Astrocyte of the spinal cord (primary cell): ENCODE data around the gene MICAL1.
"Not testable (repeated sequence)": the region's sequence is repeated elsewhere in the genome, so short reads cannot be mapped to it uniquely, and the experiment has no call there.

Experiments
- DNase-seq: peaks from one replicate; pipeline ENCODE4 v3.0.0; 2011; ENCODE audit warnings: low read depth, low spot score
- H3K4me3 ChIP-seq: 2 replicates; pipeline ENCODE4 v1.5.1; 2011; ENCODE audit warnings: low read depth, mild to moderate bottlenecking, low read length, moderate library complexity
- in situ Hi-C: cut with HindIII; loops from 2 replicates; pipeline ENCODE4 v1.10.0; 2017; ENCODE audit warnings: low sequenced_read_pairs
- TF ChIP-seq, protein P1 (sequence below): IDR thresholded peaks from 2 replicates; pipeline ENCODE4 v1.5.1; 2012; ENCODE audit warnings: low read depth, mild to moderate bottlenecking, low read length, inconsistent platforms

The MICAL1 gene

DNA sequence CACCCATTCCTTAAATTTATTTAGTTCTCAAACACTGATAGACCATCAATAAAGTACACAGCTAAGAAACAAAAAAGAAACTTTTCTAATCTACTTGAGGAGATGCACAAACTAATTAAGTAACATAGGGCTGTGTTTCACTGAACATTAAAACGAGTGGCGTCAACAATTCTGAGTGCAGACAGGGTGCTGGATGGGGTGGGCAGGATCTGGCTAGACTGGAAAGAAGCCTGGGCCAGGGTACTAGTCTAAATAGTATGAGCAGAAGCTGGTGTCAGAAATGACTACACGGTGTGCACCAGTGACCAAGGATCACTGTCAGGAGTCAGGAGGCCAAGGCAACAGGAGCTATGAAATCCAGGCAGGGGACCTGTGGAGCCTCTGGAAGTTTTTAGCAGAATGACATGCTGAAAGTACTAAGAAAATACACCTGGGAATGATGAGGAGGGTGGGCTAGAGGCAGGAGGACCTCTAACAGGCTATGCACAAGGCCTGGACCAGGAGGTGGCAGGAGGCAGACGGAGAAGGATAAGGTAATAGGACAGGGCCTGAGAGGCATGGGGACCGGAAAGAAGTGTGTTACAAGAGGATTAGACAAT is 14.1 kb upstream of the MICAL1 start:
- DNase-seq, result no peak
- H3K4me3 ChIP-seq, result no peak overlapping the region
- in situ Hi-C loops, result no loop called here
- TF ChIP-seq, protein P1, sequence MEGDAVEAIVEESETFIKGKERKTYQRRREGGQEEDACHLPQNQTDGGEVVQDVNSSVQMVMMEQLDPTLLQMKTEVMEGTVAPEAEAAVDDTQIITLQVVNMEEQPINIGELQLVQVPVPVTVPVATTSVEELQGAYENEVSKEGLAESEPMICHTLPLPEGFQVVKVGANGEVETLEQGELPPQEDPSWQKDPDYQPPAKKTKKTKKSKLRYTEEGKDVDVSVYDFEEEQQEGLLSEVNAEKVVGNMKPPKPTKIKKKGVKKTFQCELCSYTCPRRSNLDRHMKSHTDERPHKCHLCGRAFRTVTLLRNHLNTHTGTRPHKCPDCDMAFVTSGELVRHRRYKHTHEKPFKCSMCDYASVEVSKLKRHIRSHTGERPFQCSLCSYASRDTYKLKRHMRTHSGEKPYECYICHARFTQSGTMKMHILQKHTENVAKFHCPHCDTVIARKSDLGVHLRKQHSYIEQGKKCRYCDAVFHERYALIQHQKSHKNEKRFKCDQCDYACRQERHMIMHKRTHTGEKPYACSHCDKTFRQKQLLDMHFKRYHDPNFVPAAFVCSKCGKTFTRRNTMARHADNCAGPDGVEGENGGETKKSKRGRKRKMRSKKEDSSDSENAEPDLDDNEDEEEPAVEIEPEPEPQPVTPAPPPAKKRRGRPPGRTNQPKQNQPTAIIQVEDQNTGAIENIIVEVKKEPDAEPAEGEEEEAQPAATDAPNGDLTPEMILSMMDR, result no peak

DNA sequence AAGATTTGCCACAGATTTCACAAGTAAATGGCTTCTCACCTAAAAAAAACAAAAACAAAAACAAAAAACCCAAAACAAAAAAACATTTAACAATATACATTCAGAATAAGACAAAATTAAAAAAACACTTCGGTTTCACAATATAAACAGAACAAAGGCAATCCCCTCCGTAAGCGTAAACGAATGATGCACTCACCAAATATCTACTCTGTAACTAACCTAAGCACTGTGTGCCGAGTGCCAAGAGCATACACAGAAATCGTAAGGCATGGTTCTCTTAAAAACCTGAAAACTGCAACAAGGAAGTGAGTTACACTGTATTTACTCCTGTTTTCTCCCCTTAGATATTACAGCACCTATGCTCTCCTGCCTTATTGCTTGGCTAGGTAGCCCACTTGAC is 12.1 kb upstream of the MICAL1 start:
- no peak overlapping the region for H3K4me3 ChIP-seq
- TF ChIP-seq, protein P1, result no peak
- in situ Hi-C loops, result no loop called here
- DNase-seq, result no peak

DNA sequence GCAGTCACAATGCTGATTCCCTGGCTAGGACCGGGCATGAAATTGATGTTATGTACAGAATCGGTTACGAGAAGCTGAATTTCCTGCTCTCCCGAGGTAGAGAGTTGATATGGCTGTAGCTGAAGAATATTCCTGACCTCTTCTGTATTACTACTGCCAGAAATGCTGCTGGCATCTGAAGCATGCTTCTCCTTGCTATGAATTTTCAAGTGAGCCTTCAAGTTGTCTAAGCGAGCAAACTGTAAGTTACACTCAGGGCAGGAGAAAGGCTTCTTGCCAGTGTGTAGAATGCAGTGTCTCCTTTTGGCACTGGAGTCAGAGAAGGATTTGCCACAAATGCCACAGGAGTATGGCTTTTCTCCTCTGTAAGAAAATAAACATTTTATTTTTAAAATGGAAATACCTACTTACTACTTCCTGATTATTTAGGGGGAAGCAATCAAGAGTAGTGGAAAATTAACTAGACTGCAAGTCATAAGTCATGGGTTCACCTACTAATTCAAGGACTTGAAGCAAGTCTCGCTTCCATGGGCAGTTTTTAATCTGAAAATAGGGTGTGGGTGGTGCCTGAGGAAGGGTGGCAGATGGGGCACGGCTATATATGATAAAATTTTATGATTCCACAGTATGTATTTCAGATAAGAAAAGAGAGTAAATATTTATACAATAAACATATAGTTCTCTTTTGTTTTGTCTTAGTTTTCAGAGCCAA is 10.8 kb upstream of the MICAL1 start:
- in situ Hi-C loops, result no loop called here
- TF ChIP-seq, protein P1, result no peak

DNA sequence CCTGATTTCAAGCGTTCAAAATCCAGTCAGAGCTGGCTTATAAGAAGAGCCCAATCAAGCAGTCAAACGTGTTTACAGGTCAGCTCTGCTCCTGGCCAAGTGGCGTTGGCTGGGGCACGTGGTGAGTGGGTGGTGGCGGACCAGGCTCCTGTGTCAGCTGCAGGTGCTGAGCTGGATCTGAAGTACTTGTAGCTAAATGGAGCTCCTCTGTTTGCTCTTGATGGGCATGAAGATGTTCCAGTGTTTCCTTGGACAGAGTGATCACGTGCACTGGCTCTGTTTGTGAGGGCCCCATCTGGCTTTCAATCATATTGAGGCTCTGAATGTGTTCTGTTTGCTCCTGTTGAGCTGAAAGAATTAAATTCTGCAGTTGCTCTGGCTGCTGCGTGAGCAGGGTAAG is 10.2 kb upstream of the MICAL1 start:
- in situ Hi-C loops, result no loop called here

More for the DNA sequence above, 10.8 kb upstream of the MICAL1 start:
- no peak overlapping the region for H3K4me3 ChIP-seq
- no peak for DNase-seq

DNA sequence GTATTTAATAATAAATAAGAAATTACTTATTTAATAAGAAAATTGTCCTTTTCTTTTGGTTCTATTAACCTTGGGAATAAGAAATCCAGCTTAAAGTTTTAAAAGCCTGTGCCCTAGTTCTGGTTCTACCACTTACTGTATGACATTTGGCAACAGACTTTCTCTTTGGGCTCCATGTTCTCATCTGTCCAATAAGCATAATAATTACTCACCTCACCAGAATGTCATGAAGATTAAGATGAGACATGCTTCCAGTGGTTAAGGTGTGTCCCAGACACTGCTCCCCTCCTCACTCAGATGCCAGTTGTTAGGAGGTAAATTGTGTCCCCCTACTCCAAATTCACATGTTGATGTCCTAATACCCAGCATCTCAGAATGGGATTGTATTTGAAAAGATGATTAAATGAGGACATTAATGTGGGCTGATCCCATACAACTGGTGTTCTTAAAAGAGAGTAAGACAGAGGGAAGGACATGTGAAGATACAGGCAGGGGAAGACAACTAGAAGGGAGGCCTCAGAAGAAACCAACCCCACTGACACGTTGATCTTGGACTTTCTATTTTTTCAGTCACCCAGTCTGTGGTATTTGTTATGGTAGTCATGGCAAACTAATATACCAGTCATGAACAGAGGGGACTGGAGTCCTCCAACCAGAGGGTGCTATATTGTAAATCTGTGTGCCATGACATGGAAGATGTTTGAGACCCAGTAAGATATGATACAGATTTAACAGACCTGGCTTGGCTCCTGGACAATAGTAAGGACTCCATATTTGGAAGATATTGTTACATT is 6.4 kb upstream of the MICAL1 start:
- in situ Hi-C loops, result no loop called here
- DNase-seq, result no peak
- H3K4me3 ChIP-seq, result no peak overlapping the region
- TF ChIP-seq, protein P1, result no peak

More for the DNA sequence above, 10.2 kb upstream of the MICAL1 start:
- H3K4me3 ChIP-seq, result no peak overlapping the region
- TF ChIP-seq, protein P1, result no peak
- DNase-seq, result no peak

DNA sequence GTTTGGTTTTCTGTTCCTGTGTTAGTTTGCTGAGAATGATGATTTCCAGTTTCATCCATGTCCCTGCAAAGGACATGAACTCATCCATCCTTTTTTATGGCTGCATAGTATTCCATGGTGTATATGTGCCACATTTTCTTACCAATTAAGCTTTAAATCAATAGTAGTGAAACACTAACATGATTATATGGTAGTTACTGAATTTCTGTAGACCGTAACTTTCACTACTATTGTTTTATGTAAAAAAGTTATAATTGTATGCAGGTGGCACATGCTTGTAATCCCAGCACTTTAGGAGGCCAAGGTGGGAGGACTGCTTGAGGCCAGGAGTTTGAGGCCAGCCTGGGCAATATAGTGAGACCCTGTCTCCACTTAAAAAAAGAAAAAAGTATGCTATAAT is 5.6 kb upstream of the MICAL1 start:
- in situ Hi-C loops, DNase-seq, H3K4me3 ChIP-seq: not testable (repeated sequence)
